PC-9 (cell line): Measurements from ENCODE around the gene DMXL1.

Experiments used
- EZH2 ChIP-seq: fragments of 200-600 bp; sonication (generic); IDR thresholded peaks from 2 replicates; pipeline ENCODE4 v1.8.0; 2017; ENCODE audit warnings: antibody characterized with exemption, low read depth
- TF ChIP-seq, protein P1 (sequence below): fragments of 200-600 bp; sonication (generic); conservative IDR thresholded peaks from 2 replicates; pipeline ENCODE4 v1.6.1; 2017; ENCODE audit warnings: mixed run types, antibody characterized with exemption, mild to moderate bottlenecking, moderate library complexity

DNA sequence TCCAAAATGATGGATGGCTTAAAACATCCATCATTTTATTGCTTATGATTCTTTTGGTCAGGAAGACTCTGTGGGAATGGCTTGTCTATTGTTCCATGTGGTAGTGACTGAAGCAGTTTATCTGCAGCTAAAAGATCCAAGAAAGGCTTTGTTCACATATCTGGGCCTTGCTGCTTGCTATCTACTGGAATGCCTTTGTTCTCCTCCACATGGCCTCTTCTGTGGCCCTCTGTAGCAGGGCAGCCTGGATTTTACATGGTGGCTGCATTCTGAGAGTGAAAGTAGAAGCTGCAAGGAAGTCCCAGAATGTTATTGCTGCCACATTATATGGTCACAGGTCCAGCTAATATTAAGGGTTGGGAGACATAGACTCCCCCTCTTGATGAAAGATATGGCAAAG is 35.1 kb downstream of the DMXL1 start:
- TF ChIP-seq, protein P1, sequence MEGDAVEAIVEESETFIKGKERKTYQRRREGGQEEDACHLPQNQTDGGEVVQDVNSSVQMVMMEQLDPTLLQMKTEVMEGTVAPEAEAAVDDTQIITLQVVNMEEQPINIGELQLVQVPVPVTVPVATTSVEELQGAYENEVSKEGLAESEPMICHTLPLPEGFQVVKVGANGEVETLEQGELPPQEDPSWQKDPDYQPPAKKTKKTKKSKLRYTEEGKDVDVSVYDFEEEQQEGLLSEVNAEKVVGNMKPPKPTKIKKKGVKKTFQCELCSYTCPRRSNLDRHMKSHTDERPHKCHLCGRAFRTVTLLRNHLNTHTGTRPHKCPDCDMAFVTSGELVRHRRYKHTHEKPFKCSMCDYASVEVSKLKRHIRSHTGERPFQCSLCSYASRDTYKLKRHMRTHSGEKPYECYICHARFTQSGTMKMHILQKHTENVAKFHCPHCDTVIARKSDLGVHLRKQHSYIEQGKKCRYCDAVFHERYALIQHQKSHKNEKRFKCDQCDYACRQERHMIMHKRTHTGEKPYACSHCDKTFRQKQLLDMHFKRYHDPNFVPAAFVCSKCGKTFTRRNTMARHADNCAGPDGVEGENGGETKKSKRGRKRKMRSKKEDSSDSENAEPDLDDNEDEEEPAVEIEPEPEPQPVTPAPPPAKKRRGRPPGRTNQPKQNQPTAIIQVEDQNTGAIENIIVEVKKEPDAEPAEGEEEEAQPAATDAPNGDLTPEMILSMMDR, result no peak
- no peak for TF ChIP-seq EZH2
